B cell (primary cell): ENCODE results near the gene SPOCK3. TPM values are rescaled to one million over a fixed set of nuclear protein-coding genes. Genes with fewer than 3 reads are reported as not detected.

Experiments used
- ATAC-seq: fragments of 200-7000 bp; cut with Tn5 transposase; one replicate; pipeline ENCODE4 v1.10.0; 2021; ENCODE audit warnings: low read depth, mild to moderate bottlenecking, moderate number of reproducible peaks, moderate library complexity
- CTCF ChIA-PET: fragments of 350-600 bp; sonication (Branson Sonifier 250); formaldehyde crosslinking; loops from one replicate; lab custom pipeline; 2021; ENCODE audit warnings: antibody characterized with exemption, inconsistent platforms; lab: Charles Lee
- POLR2A ChIA-PET: fragments of 350-600 bp; sonication (Branson Sonifier 250); formaldehyde crosslinking; loops from one replicate; lab custom pipeline; 2021; ENCODE audit warnings: antibody characterized with exemption; lab: Charles Lee
- DNase-seq: peaks from one replicate; pipeline ENCODE4 v3.0.0; 2013
- H2AFZ ChIP-seq: 2 replicates; pipeline ENCODE4 v1.6.1; 2012; ENCODE audit warnings: mild to moderate bottlenecking, low read depth, low read length; ENCODE audit not compliant: insufficient read depth, poor library complexity, severe bottlenecking
- H3K27ac ChIP-seq, 2 donors: 1 replicate in 1 of 2; 2 replicates in 1 of 2; pipeline ENCODE4 v1.5.1; 2012 to 2013; ENCODE audit warnings: low read length in 2 of 2, mild to moderate bottlenecking in 2 of 2, moderate library complexity in 1 of 2
- H3K27me3 ChIP-seq, 4 experiments: fragments of 200-600 bp in 1 of 4; sonication (generic) in 1 of 4; replicated peaks in 1 of 4; 1 replicate in 2 of 4; 2 replicates in 2 of 4; pipeline versions ENCODE4 v1.6.1 to v1.7.0; 2013 to 2016; ENCODE audit warnings: low read length in 3 of 4, mild to moderate bottlenecking in 2 of 4, mixed read lengths in 1 of 4, moderate library complexity in 1 of 4; ENCODE audit not compliant: insufficient read depth in 4 of 4, control insufficient read depth in 3 of 4; ENCODE audit errors: control extremely low read depth in 1 of 4
- H3K36me3 ChIP-seq, 2 experiments: replicated peaks in 1 of 2; 1 replicate in 1 of 2; 2 replicates in 1 of 2; pipeline versions ENCODE4 v1.6.1 to v1.7.1; 2013; ENCODE audit warnings: low read length in 1 of 2; ENCODE audit not compliant: insufficient read depth in 2 of 2, control insufficient read depth in 1 of 2; ENCODE audit errors: control extremely low read depth in 1 of 2, extremely low read depth in 1 of 2
- H3K4me1 ChIP-seq, 2 donors: fragments of 200-600 bp in 1 of 2; sonication (generic) in 1 of 2; 1 replicate in 1 of 2; 2 replicates in 1 of 2; pipeline versions ENCODE4 v1.5.1 to v1.6.1; 2013 to 2017; ENCODE audit warnings: low read length in 2 of 2; ENCODE audit not compliant: control insufficient read depth in 2 of 2, insufficient read depth in 2 of 2
- H3K4me2 ChIP-seq: replicated peaks from 2 replicates; pipeline ENCODE3; 2012; ENCODE audit warnings: mild to moderate bottlenecking, low read depth, low read length; ENCODE audit not compliant: poor library complexity, severe bottlenecking
- H3K4me3 ChIP-seq, 5 experiments: fragments of 200-600 bp in 1 of 5; sonication (generic) in 1 of 5; 1 replicate in 3 of 5; 2 replicates in 2 of 5; pipeline versions ENCODE4 v1.5.1 to v1.7.0; 2011 to 2016; ENCODE audit warnings: low read length in 4 of 5, mild to moderate bottlenecking in 4 of 5, low read depth in 2 of 5, control low read depth in 1 of 5, moderate library complexity in 1 of 5; ENCODE audit not compliant: insufficient read depth in 1 of 5; ENCODE audit errors: control extremely low read depth in 1 of 5, extremely low read depth in 1 of 5
- H3K79me2 ChIP-seq: fragments of 200-600 bp; sonication (generic); one replicate; pipeline ENCODE4 v1.6.0; 2016; ENCODE audit warnings: low read length; ENCODE audit not compliant: control insufficient read depth, insufficient read depth
- H3K9ac ChIP-seq: fragments of 200-600 bp; sonication (generic); 2 replicates; pipeline ENCODE4 v1.6.1; 2017; ENCODE audit warnings: mild to moderate bottlenecking, low read length, moderate library complexity
- H3K9me3 ChIP-seq, 3 donors: one replicate each; pipeline versions ENCODE4 v1.6.1 to v1.7.1; 2013; ENCODE audit warnings: low read length in 2 of 3; ENCODE audit not compliant: control insufficient read depth in 2 of 3, insufficient read depth in 1 of 3; ENCODE audit errors: control extremely low read depth in 1 of 3
- H4K20me1 ChIP-seq: 2 replicates; pipeline ENCODE4 v1.6.0; 2012; ENCODE audit warnings: mild to moderate bottlenecking, low read length; ENCODE audit not compliant: insufficient read depth, control insufficient read depth, poor library complexity, severe bottlenecking
- H3K27ac Mint-ChIP-seq: one replicate; pipeline ENCODE4 v1.8.0; 2021; ENCODE audit warnings: mixed read lengths
- H3K27me3 Mint-ChIP-seq: one replicate; pipeline ENCODE4 v1.8.0; 2021; ENCODE audit warnings: mixed read lengths
- H3K4me1 Mint-ChIP-seq: one replicate; pipeline ENCODE4 v1.8.0; 2021; ENCODE audit warnings: mixed read lengths
- H3K4me3 Mint-ChIP-seq: one replicate; pipeline ENCODE4 v1.8.0; 2021; ENCODE audit warnings: mixed read lengths
- H3K9me3 Mint-ChIP-seq: one replicate; pipeline ENCODE4 v1.8.0; 2022; ENCODE audit warnings: mixed read lengths; ENCODE audit not compliant: insufficient read depth
- CTCF ChIP-seq: fragments of 200-600 bp; IDR thresholded peaks from one replicate; pipeline ENCODE4 v1.8.0; 2022; ENCODE audit warnings: antibody characterized with exemption, mild to moderate bottlenecking
- EZH2 ChIP-seq: IDR thresholded peaks from 2 replicates; pipeline ENCODE4 v1.6.1; 2012; ENCODE audit warnings: borderline replicate concordance, low read depth, mild to moderate bottlenecking, moderate library complexity, low read length; ENCODE audit not compliant: insufficient read depth, poor library complexity, severe bottlenecking
- WGBS: methylation state at CpG from one replicate; pipeline ENCODE4 v1.1.5; 2013; ENCODE audit warnings: missing lambda C conversion rate; ENCODE audit not compliant: insufficient coverage; 5-methylcytosine and 5-hydroxymethylcytosine counted together
- intact Hi-C: fragments of 100-400 bp; cut with micrococcal nuclease; formaldehyde crosslinking; loops from one replicate; pipeline ENCODE4 v1.10.0; 2022
- polyA plus RNA-seq: library from polyadenylated mRNA; depleted of rRNA; stranded (reverse); fragments of >200 nt; gene quantifications from 2 replicates; pipeline ENCODE4 v1.2.3, GENCODE V29; 2012
- total RNA-seq, 2 donors: library from RNA; stranded (reverse); fragments of 120-200 nt in 1 of 2; gene quantifications; 1 replicate in 1 of 2; 2 replicates in 1 of 2; pipeline versions ENCODE4 v1.2.3 to v1.2.4, GENCODE V29; 2013 to 2022

The SPOCK3 gene
- total and polyA plus RNA-seq, 2 donors (not counting 1 experiment from before 2014, with no cell fraction given): not detected

GRCh38 chr4:167003326-167003725 is 231.0 kb downstream of the SPOCK3 start:
- no peak overlapping the region for H3K27ac Mint-ChIP-seq
- Histone ChIP-seq H3K4me2 (no peak overlapping the region), H3K4me3 (no peak overlapping the region), H4K20me1 (no peaks in the 10 kb centered on the region), H2AFZ (no peak overlapping the region), H3K79me2 (no peaks in the 10 kb centered on the region), H3K4me1 (no peaks in the 10 kb centered on the region), H3K27me3 (no peaks in the 10 kb centered on the region), H3K36me3 (no peaks in the 10 kb centered on the region), H3K27ac (no peak overlapping the region), H3K9ac (no peak overlapping the region), H3K9me3 (no peaks in the 10 kb centered on the region)
- CTCF ChIA-PET: no interaction called here
- 81% methylated on average over 2 of the region's 4 CpGs for WGBS
- H3K27me3 Mint-ChIP-seq: no peaks in the 10 kb centered on the region
- intact Hi-C loops: no loop called here
- POLR2A ChIA-PET: no interaction called here
- DNase-seq (no peak), ATAC-seq (no peak)
- TF ChIP-seq EZH2: no peak
- no peak for TF ChIP-seq CTCF
- no peak overlapping the region for H3K4me3 Mint-ChIP-seq
- H3K4me1 Mint-ChIP-seq: no peaks in the 10 kb centered on the region
- no peaks in the 10 kb centered on the region for H3K9me3 Mint-ChIP-seq

GRCh38 chr4:167000141-167000852 is 234.0 kb downstream of the SPOCK3 start:
- Histone ChIP-seq H3K27ac (no peak overlapping the region), H3K79me2 (no peaks in the 10 kb centered on the region), H3K4me1 (no peaks in the 10 kb centered on the region), H2AFZ (no peak overlapping the region), H3K9ac (no peak overlapping the region), H3K9me3 (no peaks in the 10 kb centered on the region), H3K4me2 (no peak overlapping the region), H3K4me3 (no peak overlapping the region), H3K36me3 (no peaks in the 10 kb centered on the region), H3K27me3 (no peaks in the 10 kb centered on the region), H4K20me1 (no peaks in the 10 kb centered on the region)
- CTCF ChIA-PET: no interaction called here
- H3K4me1 Mint-ChIP-seq: no peaks in the 10 kb centered on the region
- no peak for DNase-seq
- WGBS: 83% methylated on average over 1 of the region's 4 CpGs
- H3K9me3 Mint-ChIP-seq: no peaks in the 10 kb centered on the region
- intact Hi-C loops: no loop called here
- H3K27ac Mint-ChIP-seq: no peak overlapping the region
- POLR2A ChIA-PET: no interaction called here
- H3K4me3 Mint-ChIP-seq: no peak overlapping the region
- ATAC-seq: no peak
- H3K27me3 Mint-ChIP-seq: no peaks in the 10 kb centered on the region
- TF ChIP-seq CTCF (no peak), EZH2 (no peak)
